Kasumi-1 (cell line): ENCODE results near the gene SRSF4.
A peak's percentile ranks its signal among the peaks of the same experiment; 100 is the strongest.
"Not testable (repeated sequence)": the region's sequence is repeated elsewhere in the genome, so short reads cannot be mapped to it uniquely, and the experiment has no call there.

Experiments used
- DNase-seq, 2 experiments: peaks; one replicate each; lab custom pipeline; 2025; lab: John Stamatoyannopoulos, UW

Gene SRSF4

DNA sequence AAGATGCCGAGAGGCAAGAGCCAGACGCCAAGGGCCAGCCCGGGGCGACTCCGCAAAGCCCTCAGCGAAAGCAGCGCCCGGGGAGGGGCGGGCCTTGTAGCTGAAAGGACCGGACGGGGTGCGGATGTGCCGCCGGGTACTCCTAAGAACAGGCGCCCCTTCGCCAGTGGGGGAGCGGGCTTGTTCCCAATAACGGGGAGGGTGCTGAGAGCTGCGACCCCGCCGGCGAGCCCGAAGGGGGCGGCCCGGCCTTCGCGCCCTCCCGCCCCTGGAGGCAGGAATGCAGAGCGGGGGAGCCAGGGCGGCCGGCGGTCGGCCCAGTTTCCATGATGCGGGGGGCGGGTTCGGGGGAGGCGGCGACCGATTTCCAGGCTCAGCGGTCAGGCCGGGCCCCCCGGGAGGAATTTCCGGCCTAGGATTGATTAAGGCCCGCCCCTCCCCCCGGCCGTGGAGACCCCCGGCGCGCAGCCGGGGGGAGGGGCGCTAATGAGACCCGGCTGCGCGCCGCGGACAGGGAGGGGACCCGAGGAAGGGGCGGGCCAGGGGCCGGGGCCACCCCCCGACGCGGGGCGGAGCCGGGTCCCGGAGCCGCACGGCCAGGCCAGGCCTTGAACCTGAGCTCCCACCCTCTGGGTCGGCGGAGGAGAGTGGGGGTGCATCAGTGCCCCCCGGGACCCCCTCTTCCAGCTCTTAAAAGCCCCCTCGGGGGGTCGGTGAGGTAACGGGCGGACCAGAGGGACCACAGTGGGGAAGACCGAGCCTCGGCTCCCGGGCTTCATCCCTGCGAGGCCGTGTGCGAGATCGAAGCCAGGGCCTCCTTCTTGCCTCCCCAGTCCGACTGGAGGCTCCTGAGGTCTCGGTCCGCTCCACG, 57.1 kb downstream of the SRSF4 start:
- peak in 1 of 2 experiments; percentile 18 for DNase-seq

DNA sequence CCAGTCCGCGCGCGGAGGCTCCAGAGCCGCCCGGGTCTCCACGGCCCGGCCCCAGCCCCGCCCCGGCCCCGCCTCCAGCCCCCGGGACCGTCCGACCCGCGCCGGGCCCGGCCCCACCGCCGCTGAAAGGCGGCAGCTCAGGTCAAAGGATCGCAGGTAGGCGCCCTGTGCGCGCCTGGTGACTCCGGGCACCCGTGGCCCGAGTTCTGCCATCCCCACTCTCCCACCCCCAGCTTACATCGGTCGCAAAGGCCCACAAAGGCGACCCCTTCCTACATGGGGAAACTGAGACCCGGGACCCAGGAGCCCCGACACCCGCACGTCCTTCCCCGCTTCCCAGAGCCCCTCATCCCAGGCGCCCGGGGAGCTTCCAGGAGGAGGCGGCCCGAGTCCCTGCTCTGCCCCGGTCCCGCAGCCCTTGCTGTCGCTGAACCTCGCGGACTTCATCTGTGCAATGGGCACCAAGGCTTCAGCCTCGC, 57.8 kb downstream of the SRSF4 start, which contains the start of gene TMEM200B:
TSS of gene TMEM200B (minus strand) at position 17 of the 479 bp plus-strand sequence. CDS start 2,075 bp downstream, outside the sequence.
- no peak for DNase-seq

DNA sequence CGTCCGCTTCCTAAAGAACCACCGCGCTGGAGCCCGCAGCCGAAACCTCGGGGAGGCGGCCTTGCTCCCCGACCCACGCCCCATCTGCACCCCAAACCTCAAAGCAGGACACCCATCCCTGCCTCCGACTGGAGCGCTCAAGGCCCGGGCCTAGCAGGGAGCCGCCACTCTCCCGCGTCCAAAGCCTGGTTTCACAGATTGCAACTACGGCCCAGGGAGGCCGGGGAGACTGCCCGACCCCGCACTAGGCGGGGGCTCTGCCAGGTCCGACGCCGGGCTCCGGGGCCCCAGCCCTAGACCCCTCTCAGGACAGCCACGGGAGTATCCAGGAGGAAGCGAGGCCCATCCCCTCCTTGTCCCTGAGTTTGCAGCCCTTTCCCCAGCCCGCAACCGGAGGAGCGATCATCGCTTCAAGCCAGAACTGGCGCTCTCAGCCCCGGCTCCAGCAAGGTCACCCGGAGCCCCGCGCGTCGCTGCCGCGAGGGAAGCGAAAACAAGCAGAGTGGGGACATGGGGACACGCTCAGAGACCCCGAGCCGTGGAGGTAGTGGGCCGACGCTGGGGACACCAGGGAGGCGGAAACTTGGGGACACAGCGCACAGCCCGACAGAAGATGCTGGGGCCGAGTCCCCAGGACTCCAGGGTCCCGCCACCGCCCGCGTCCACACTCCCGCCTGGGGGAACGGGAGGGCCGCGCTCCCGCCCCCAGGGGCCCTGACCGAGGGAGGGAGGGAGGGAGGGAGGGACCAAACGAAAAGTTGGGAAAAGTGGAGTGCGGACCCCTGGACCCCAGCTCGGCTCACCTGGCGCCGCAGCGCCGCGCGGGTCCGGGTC, 58.4 kb downstream of the SRSF4 start:
- DNase-seq, result no peak

DNA sequence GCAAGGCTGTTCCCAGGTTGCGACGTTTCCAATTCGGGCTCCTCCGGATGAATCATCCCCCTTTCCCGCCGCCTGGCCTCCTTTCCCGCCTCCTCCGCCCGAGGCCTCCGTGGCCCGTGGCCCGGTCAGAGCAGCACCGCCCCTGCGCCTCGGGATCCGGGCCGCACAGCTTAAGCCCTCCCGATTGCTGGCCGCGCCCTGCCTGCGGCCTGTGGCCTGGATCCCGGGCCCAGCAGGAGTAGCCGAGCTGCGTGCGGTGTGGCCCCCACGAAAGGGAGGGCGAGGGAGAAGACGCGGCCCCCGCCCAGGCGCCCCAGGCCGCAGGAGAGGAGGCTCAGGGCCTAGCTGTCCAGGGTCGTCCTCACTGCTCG, 59.0 kb downstream of the SRSF4 start:
- no peak for DNase-seq

DNA sequence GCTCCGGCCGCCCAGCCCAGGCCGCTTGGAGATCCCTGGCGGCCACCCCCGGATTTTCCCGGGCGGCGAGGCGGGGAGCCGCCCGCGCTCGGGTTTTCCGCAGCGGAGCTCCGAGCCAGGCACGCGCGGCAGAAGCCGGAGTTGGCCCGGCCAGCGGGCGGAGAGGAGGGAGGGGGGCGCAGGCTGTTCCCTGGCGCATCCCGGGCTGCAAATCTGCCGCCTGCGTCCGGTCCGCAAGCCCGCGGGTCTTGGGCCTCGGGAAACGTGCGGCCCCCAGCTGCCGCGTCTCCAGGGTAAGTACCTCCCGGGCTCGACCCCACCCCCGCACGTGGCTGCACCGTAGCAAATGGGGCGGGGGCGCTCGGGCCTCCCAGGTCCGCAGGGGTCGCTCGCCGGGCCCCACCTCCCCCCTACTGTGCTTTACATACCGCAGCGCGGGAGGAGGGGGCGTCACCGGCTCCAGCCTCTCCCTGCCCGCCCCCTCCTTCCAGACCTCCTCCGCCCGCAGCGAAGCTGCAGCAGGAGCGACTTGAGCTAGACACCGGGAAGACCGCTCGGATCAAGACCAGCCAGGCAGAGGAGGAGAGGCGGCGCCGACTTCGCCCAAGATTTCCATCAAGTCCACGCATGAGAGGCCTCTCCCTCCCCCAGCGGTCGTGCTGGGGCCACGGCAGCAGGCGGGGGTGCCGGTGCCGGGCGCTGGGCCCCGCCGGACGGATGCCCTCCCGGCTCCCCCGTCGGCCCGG, 59.6 kb downstream of the SRSF4 start:
- DNase-seq, result no peak

DNA sequence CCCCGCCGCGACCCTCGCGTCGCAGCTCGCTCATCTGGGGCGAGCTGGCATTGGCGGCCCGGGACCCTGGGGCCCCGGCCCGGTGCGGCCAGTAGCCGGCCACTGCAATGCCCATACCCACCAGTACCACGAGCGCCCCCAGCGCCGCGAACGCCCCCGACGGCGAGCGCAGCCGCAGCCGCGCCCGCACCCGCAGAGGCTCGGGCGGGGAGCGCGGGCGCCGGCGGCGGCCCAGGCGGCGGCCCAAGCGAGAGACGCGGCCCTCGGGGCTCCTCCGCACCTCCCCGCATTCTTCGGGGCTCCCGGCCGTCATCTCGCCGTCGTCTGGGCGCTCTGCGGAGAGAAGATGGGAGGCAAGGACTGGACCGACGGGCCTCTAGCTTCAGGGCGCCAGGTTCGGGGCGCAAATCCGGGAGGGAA, 60.2 kb downstream of the SRSF4 start:
- DNase-seq, result no peak

DNA sequence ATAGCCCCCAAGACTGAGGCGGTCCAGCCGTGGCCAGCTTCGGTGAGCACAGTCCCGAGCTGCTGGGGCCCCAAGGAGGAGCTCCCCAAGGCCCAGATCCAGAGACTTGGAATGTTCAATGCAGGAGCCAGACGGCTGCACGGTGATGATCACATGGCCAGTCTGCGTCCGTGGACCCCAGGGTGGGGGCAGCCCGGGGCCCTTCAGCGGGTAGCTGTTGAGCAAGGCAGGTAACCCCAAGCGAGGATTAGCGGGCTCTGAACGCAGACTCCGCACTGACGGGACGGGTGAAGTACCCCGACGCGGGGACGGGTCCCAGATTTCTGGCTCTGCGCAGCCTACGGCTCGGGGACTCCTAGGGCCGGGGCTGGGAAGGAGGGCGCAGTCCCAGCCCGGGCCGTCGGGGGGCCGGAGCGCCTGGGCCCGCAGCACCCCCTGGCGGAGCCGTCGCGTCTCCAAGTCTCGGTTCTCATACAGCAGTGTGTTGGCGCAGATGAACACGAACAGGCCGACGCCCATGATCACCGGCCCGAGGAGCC, 60.7 kb downstream of the SRSF4 start:
- DNase-seq, result peak; percentile 44 to 50

DNA sequence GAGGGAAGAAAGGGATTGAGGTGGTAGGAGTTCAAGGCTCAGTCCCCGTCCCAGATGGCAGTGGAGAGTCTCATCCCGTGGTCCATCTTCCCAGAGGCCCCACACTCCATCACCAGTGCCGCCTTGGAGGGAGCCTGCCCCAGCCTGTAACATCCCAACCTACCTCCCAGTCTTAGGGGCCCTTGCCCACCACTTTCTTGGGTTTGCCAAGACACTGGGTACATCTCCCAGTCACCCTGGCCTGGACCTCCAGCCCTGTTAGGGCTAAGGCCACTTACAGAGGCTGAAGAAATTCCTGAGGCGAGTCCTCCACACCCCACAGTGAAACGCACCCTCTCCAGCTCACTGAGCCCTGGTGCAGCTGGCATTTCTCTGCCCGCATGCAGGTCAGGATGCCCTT, 61.3 kb downstream of the SRSF4 start:
- DNase-seq, result no peak

DNA sequence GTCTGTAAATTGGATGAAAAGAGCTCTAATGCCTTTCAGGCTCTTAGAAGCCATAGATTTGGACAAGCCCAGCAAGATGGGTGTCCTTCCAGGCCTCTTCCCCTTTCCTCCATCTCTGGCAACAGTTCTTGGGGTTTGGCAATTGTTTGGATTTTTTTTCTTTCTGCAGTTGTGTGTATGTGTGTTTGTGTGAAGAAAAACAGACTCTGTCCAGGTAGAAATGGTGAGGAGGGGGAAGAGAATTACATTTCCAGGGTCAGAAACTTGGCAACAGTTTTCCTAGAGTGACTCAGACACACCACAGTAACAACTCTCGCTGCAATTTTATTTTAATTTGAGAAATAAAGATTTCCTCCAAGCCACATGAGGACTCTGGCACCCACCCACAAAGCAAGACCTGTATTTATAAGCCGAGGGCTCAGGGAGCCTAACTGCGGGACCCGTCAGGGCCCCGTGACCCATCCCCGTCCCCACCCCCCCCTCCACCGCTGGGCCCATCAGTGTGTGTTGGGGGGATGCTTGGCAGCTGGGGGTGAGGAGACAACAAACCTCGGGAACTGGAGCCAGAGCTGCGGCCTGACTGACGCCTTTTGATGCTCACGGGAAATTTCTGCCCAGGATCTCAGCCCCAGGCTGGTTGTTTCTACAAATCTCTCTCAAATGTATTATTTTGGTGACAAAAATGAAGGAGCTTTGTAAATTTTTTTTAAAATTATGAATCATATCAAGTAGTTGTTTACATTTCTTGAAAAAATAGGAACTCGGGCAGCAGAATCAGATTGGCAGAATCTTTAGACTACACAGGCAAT, 62.4 kb downstream of the SRSF4 start:
- DNase-seq, result no peak

DNA sequence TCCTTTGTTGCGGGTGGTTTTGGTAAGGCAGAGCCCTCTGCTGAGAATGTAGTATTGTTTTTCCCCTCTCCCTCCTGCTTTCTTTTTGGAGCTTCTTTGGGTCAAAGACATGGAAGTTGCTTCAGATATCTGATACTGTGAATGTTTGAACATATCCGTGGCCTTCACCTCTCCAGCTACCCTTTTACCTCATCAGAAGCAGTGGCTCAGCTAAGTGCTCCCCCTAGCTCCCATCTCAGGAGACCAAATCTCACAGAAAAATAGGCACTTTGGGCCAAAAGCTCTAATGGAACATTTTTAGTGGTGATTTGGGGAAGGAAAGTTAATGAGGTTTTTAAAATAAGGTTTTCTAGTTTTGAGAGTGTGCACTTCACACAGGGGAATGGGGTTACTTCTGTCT, 64.3 kb downstream of the SRSF4 start:
- no peak for DNase-seq

DNA sequence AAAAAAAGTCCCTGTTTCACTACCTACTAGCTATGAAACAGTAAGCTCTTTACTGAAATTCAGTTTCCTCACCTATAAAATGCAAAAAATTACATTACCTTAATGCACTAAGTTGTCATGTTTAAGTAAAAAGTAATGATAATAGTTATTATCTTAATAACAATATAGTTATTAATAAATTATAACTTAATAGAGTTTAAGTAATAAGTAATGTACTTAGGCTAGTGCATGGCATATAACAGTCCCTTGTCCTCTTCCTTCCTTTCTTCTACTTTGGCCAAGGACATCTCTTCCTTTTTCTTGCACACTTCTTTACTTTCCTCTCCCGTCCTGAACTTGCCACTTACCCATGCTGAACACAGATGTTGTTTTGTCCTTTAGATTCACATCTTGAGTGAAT, 67.0 kb downstream of the SRSF4 start:
- DNase-seq, result no peak

DNA sequence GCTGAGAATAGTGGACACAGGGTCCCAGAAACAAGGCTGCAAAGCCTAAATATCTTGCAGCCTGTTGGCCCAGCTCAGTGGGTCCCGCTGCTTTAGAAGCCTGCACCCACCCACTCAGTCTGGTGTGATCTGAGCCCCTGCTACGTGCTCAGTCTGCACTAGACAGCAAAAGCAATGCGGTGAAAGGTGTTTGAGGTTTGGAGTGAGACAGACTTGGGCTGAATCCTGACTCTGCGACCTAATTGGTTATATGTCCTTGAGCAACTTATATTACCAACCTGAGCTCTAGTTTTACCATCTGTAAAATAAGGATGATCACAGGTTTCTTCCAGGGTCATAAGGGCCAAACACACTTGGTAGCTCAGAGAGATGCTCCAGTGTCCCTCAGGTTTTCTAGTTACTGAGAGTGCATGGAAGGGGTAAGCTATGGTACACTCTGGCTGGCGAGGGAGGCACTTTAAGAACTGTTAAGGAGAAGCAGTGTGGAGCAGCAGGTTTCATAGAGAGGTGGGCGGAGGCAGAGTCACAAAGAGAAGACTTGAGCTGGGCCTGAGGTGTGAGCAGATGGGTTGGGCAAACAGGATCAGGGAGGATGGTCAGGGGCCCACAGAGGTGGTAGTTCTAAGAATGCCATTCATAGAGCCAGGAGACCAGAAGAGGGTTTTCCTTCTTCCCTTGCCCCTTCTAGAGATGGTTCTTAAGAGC, 68.1 kb downstream of the SRSF4 start:
- DNase-seq, result no peak

DNA sequence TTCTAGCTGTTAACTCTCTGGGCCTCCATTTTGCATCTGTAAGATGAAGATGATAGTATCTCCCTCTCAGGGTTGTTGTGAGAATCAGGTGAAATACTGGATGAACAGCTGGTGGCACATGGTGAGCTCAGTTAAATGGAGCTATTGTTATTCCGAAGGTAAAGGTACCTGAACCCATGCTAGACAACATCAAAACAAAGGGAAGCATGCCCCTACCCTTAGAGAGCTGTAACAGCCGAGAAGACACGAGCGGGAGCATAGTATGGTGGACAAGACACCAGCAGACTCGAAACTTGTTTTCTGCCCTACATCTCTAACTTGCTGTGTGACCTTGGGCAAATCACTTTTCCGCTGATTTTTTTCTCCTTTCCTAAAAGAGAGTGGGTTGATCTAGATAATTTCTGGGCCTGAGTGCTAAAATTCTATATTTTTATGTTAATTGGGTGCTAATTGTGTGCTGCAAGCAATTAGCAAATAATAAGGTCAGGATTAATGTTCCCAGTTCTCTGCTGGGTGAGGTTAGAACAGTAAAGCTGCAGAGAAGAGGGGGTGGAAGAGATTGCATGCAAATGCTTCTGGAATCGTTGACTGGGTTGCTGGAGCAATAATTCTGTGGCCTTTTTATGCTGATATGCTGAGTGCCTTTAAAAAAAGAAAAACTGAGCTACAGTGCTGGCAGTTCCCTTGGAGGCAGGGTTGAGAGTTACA, 68.8 kb downstream of the SRSF4 start:
- no peak for DNase-seq

DNA sequence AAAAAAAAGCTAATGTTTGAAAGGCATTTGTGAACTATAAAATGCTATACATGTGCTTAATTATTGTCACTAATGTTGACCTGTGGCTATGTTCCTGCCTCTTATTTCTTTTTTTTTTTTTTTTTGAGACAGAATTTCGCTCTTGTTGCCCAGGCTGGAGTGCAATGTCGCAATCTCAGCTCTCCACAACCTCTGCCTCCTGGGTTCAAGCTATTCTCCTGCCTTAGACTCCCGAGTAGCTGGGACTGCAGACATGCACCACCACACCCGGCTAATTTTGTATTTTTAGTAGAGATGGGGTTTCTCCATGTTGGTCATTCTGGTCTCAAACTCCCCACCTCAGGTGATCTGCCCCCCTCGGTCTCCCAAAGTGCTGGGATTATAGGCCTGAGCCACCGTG, 73.7 kb downstream of the SRSF4 start:
- not testable (repeated sequence) for DNase-seq

DNA sequence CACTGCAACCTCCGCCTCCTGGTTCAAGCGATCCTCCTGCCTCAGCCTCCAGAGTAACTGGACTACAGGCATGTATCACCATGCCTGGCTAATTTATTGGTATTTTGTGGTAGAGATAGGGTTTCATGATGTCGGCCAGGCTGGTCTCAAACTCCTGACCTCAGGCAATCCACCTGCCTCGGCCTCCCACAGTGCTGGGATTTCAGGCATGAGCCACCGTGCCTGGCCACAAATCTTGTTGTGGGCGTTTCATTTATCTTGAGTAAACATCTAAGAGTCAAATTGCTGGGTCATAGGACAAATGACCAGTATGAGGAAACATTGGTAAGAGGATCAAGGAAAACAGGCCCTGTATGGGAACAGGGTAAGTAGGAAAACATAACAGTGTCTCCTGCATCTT, 75.9 kb downstream of the SRSF4 start:
- no peak for DNase-seq

DNA sequence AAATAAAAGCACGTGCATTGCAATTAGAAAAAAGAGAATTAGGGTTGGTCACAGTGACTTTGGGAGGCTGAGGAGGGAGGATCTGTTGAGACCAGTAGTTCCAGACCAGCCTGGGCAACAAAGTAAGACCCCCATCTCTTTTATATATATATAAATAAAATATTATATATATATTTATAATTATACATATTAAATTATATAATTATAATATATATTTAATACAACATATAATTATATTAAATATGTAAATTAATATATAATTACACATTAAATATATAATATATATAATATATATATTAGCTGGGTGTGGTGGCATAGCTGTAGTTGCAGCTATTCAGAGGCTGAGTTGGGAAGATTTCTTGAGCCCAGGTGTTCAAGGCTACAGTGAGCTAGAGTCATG, 81.2 kb downstream of the SRSF4 start:
- no peak for DNase-seq

DNA sequence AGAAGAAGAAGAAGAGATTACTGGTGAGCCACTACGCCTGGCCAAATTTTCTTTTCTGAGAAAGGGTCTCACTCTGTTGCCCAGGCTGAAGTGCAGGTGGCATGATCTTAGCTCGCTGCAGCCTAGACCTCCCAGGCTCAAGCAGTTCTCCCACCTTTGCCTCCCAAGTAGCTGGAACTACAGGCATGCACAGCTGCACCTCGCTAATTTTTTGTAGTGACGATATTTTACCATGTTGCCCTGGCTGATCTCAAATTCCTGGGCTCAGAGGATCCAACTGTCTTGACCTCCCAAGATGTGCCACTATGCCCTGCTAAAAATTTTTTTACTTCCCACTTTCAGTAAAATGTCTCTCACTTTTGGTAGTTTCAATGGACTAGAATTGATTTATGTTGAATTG, 82.4 kb downstream of the SRSF4 start:
- DNase-seq, result no peak
